ENCODE data around the gene CEP55.

DNA sequence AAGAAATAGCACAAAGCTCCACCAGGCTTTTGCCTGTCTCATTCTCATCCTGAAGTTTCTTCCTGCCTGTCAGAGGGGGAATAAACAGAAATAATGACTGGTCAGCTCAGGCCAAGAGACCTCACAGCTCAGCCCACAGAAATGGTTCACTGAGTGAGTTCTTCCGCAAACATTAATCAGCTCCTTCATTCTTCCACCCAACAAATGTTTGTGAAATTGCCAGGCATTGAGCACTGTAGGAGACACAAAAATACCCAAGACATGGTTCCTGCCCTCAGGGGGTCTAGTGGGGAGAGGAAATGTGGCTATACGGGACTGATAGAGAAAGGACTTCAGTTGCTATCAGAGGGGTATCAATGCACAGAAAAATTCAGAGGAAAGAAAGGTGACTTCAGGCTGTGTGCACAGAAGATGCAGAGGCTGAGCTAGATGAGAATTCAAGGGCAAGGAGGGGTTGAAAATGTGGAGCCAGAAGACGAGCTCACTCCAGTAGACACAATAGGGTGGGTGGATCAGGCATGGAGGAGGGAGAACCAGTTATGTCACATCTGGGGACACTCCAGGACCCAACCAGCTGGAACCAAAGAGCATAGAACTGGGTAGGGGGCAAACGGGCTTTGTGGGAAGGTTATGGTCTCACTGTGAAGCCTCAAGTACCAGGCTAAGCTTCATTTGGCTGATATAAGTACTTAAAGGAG is 35.2 kb upstream of the CEP55 start:
- no peak for TF ChIP-seq SUZ12 (IDR thresholded peaks at IDR 0.05; ENCODE audit: extremely low read depth, insufficient read depth, insufficient read length)
- no peak for TF ChIP-seq YY1 (IDR thresholded peaks at IDR 0.05; ENCODE audit: insufficient read depth, insufficient read length)
- no peak for TF ChIP-seq ZNF274 (IDR thresholded peaks at IDR 0.05; ENCODE audit: low read depth, low read length)
